Cardiac muscle cell (in vitro differentiated cells and primary cell): ENCODE data around the gene ARHGEF7. TPM values are rescaled to one million over a fixed set of nuclear protein-coding genes. Genes with fewer than 3 reads are reported as not detected.

Source experiments
- DNase-seq, 2 donors: peaks; one replicate each; pipeline versions ENCODE4 v3.0.0 to v3.0.0-alpha.2; 2010 to 2017; ENCODE audit warnings: low read depth in 1 of 2, low spot score in 1 of 2
- H3K27ac ChIP-seq: fragments of 200-600 bp; sonication (generic); 2 replicates; pipeline ENCODE4 v1.5.1; 2016
- H3K27me3 ChIP-seq: fragments of 200-600 bp; sonication (generic); 2 replicates; pipeline ENCODE4 v1.6.0; 2016; ENCODE audit warnings: control low read depth
- H3K36me3 ChIP-seq: fragments of 200-600 bp; sonication (generic); 2 replicates; pipeline ENCODE4 v1.5.1; 2016; ENCODE audit warnings: control low read depth
- H3K4me1 ChIP-seq: fragments of 200-600 bp; sonication (generic); 2 replicates; pipeline ENCODE4 v1.8.1; 2017; ENCODE audit warnings: low read depth, mild to moderate bottlenecking, mixed run types
- H3K4me3 ChIP-seq: fragments of 200-600 bp; sonication (generic); 2 replicates; pipeline ENCODE4 v1.5.1; 2016; ENCODE audit warnings: mild to moderate bottlenecking
- H3K9me3 ChIP-seq: fragments of 200-600 bp; sonication (generic); 2 replicates; pipeline ENCODE4 v1.5.1; 2017; ENCODE audit warnings: low read depth, mild to moderate bottlenecking, control low read depth
- CTCF ChIP-seq: IDR thresholded peaks from 2 replicates; pipeline ENCODE4 v1.5.1; 2012; ENCODE audit warnings: low read depth, mild to moderate bottlenecking, low read length
- polyA plus RNA-seq: library from polyadenylated mRNA; unstranded; fragments of >200 nt; fragmentation: Nextera tagmentation; extraction: Ambion mirVana; gene quantifications from 2 replicates; pipeline ENCODE4 v1.2.1, GENCODE V29; 2016
- total RNA-seq: library from RNA; depleted of rRNA; stranded (reverse); fragments of >200 nt; gene quantifications from 2 replicates; pipeline ENCODE4 v1.2.3, GENCODE V29; 2016

Gene ARHGEF7
- total and polyA plus RNA-seq, 2 experiments from 2014 or later: 20.4 to 32.3 TPM

- Histone ChIP-seq H3K27me3 (peaks cover 13% of the 10 kb centered on the region), H3K9me3 (no peaks in the 10 kb centered on the region), H3K27ac (no peak overlapping the region), H3K36me3 (no peaks in the 10 kb centered on the region), H3K4me1 (no peaks in the 10 kb centered on the region), H3K4me3 (no peak overlapping the region)
- TF ChIP-seq CTCF: no peak
- DNase-seq: no peak
Observed at GRCh38 chr13:111130116-111130508, 15.0 kb downstream of the ARHGEF7 start.

- Histone ChIP-seq H3K9me3 (no peaks in the 10 kb centered on the region), H3K4me1 (no peaks in the 10 kb centered on the region), H3K27me3 (peaks cover 13% of the 10 kb centered on the region), H3K4me3 (no peak overlapping the region), H3K36me3 (no peaks in the 10 kb centered on the region), H3K27ac (no peak overlapping the region)
- no peak for TF ChIP-seq CTCF
- no peak for DNase-seq
Observed at GRCh38 chr13:111131048-111131447, 15.9 kb downstream of the ARHGEF7 start.

GRCh38 chr13:111131611-111132010 lies 16.5 kb downstream of the ARHGEF7 start:
- TF ChIP-seq CTCF: no peak
- Histone ChIP-seq H3K9me3 (no peaks in the 10 kb centered on the region), H3K27me3 (peaks cover 13% of the 10 kb centered on the region), H3K27ac (no peak overlapping the region), H3K4me3 (no peak overlapping the region), H3K4me1 (no peaks in the 10 kb centered on the region), H3K36me3 (no peaks in the 10 kb centered on the region)
- no peak for DNase-seq

- Histone ChIP-seq H3K27me3 (peaks cover 19% of the 10 kb centered on the region), H3K9me3 (no peaks in the 10 kb centered on the region), H3K36me3 (no peaks in the 10 kb centered on the region), H3K27ac (no peak overlapping the region), H3K4me3 (no peak overlapping the region), H3K4me1 (no peaks in the 10 kb centered on the region)
- no peak for DNase-seq
- TF ChIP-seq CTCF: no peak
Observed at GRCh38 chr13:111132948-111133347, 17.8 kb downstream of the ARHGEF7 start.

- no peak for TF ChIP-seq CTCF
- Histone ChIP-seq H3K4me3 (no peak overlapping the region), H3K9me3 (no peaks in the 10 kb centered on the region), H3K27ac (no peak overlapping the region), H3K27me3 (peaks cover 55% of the 10 kb centered on the region), H3K4me1 (no peaks in the 10 kb centered on the region), H3K36me3 (no peaks in the 10 kb centered on the region)
- no peak for DNase-seq
Observed at GRCh38 chr13:111139452-111139851, 24.3 kb downstream of the ARHGEF7 start.

GRCh38 chr13:111139873-111140561 lies 24.9 kb downstream of the ARHGEF7 start:
- no peak for TF ChIP-seq CTCF
- no peaks in the 10 kb centered on the region for H3K36me3 ChIP-seq
- peaks cover 60% of the 10 kb centered on the region for H3K27me3 ChIP-seq
- H3K27ac ChIP-seq: no peak overlapping the region
- H3K9me3 ChIP-seq: no peaks in the 10 kb centered on the region
- no peaks in the 10 kb centered on the region for H3K4me1 ChIP-seq
- no peak overlapping the region for H3K4me3 ChIP-seq
- DNase-seq: no peak
